ENCODE results near the gene SSUH2. TPM values are rescaled to one million over a fixed set of nuclear protein-coding genes. Genes with fewer than 3 reads are reported as not detected.
A peak's percentile ranks its signal among the peaks of the same experiment; 100 is the strongest.

Gene SSUH2
- total RNA-seq, 6 donors from 2014 or later: 0.22 to 0.79 TPM; not detected in 4

DNA sequence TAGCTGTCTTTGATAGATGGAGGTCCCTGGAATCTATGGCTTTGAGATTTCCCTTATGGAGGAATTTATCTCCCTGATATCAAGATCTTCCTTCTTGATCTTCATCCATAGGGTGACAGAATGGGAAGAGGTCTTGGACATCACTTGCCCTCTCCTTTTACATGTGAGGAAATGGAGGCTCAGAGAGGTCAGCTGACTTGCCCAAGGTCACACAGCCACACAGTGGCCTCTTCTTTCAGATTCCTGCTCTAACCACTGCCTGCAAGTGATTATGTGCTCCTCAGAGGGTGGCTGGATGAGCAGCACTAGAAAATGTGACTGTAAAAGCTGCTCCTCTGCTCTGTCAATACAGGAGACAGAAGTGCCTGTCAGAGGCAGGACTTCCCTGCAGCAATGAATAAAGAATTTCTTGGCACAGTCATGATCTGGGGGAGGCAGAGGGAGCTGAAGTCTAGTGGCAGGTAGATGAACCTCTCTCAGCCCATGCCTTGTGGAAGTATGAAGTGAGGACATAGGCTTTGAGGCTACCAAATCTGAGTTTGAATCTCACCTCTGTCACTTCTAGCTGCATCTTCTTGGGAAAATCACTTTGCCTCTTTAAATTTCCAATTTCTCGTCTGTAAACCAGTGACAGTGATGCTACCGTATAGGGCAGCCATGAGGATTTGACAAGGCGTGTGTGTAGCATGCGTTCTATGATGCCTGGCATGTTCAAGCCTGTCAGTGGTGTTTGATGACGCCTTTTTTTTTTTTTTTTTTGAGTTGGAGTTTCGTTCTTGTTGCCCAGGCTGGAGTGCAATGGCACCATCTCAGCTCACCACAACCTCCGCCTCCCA lies 12.0 kb downstream of the SSUH2 start:
- no peak overlapping the region for H3K4me3 ChIP-seq
- H3K27ac ChIP-seq: no peak overlapping the region
- no peaks in the 10 kb centered on the region for H3K27me3 ChIP-seq
- H3K4me1 ChIP-seq: peaks cover 0 to 5% (median 0%) of the 10 kb centered on the region in 4 donors
- ATAC-seq (ENCODE audit: low FRiP score in 2 of 2): no peak
- WGBS, 2 donors: 83 to 89% methylated on average over 7 of the region's 7 CpGs
- H3K36me3 ChIP-seq: no peaks in the 10 kb centered on the region
- no peaks in the 10 kb centered on the region for H3K9me3 ChIP-seq
- TF ChIP-seq EP300 (IDR thresholded peaks at IDR 0.05) (no peak), POLR2AphosphoS5 (IDR thresholded peaks at IDR 0.05) (no peak), POLR2A (IDR thresholded peaks at IDR 0.05) (no peak)
- TF ChIP-seq, protein P1, sequence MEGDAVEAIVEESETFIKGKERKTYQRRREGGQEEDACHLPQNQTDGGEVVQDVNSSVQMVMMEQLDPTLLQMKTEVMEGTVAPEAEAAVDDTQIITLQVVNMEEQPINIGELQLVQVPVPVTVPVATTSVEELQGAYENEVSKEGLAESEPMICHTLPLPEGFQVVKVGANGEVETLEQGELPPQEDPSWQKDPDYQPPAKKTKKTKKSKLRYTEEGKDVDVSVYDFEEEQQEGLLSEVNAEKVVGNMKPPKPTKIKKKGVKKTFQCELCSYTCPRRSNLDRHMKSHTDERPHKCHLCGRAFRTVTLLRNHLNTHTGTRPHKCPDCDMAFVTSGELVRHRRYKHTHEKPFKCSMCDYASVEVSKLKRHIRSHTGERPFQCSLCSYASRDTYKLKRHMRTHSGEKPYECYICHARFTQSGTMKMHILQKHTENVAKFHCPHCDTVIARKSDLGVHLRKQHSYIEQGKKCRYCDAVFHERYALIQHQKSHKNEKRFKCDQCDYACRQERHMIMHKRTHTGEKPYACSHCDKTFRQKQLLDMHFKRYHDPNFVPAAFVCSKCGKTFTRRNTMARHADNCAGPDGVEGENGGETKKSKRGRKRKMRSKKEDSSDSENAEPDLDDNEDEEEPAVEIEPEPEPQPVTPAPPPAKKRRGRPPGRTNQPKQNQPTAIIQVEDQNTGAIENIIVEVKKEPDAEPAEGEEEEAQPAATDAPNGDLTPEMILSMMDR (IDR thresholded peaks at IDR 0.05): no peak
- no peak for DNase-seq

DNA sequence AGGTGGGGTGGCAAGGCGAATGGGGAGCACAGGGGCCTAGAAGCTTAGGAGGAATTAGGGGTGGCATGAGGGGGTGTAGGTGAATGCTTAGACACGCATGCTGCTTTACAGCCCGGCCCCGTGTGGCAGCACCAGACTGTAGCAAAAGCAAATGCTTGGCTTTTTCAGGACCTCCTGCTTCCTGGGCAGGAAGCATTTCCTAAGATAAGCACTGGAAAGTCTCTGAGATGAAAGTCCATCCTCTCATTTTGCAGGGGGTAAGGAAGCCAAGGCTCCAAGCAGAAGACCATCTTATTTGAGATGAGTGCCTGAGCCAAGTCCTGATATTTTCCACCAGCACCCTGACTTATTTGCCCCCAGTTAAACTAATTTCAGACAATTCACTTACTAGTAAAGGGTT lies 12.9 kb downstream of the SSUH2 start:
- DNase-seq: no peak
- Histone ChIP-seq H3K9me3 (no peaks in the 10 kb centered on the region), H3K27me3 (no peaks in the 10 kb centered on the region), H3K27ac (no peak overlapping the region), H3K4me1 (peaks cover 0 to 5% (median 0%) of the 10 kb centered on the region in 4 donors), H3K4me3 (no peak overlapping the region), H3K36me3 (no peaks in the 10 kb centered on the region)
- WGBS, 2 donors: 66 to 72% methylated on average over 4 of the region's 4 CpGs
- ATAC-seq (ENCODE audit: low FRiP score in 2 of 2): no peak
- TF ChIP-seq, protein P1 (IDR thresholded peaks at IDR 0.05): no peak
- TF ChIP-seq POLR2AphosphoS5 (IDR thresholded peaks at IDR 0.05): no peak
- TF ChIP-seq POLR2A (IDR thresholded peaks at IDR 0.05): no peak
- no peak for TF ChIP-seq EP300 (IDR thresholded peaks at IDR 0.05)

DNA sequence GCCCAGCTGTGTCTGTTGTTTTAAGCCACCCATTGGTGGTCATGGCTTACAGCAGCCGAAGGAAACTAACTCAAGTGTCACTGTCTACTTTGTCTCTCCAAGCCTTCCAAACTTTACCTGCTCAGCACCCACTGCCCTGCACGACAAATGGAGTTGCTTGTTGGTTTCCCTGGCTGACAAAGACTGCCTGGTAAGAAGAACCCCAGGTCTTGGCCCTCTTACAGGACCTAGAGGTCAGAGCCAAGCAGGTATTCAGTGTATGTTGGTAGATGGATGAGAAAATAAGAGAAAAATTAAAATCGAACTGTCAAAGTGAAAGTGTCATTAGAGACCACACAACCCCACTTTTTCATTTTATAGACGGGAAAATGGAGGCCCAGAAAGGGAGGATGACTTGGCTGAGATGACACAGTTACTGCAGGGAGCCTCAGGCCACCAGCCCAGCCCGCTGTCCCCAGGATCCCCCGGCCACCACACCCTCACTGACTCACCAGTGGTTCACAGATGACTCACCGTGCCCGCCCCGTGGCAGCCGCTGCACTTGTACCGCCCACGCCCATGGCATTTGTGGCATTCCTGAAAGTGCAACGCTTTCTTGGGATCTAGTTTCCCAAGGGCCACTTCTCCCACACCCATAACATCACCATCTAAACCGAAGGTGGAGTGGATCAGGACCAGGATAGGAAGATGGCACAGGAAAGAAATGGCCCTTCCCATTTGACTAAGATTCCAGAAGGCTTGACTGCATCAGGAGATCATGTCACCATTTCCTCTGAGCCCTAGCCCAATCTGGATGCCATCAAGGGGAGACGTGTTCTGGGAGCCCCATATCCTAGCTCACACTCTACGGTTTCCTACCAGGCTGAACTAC lies 15.2 kb downstream of the SSUH2 start:
- Histone ChIP-seq H3K27me3 (no peaks in the 10 kb centered on the region), H3K27ac (no peak overlapping the region), H3K4me3 (no peak overlapping the region), H3K4me1 (peaks cover 0 to 5% (median 0%) of the 10 kb centered on the region in 4 donors), H3K9me3 (no peaks in the 10 kb centered on the region), H3K36me3 (no peaks in the 10 kb centered on the region)
- 68 to 77% methylated on average over 16 of the region's 16 CpGs for WGBS, 2 donors
- ATAC-seq (ENCODE audit: low FRiP score in 2 of 2) (peak; percentile 72 to 74), DNase-seq (peak; percentile 83 to 86)
- TF ChIP-seq EP300 (IDR thresholded peaks at IDR 0.05) (peak in 2 of 4 donors; percentile 19 to 87), POLR2A (IDR thresholded peaks at IDR 0.05) (no peak), POLR2AphosphoS5 (IDR thresholded peaks at IDR 0.05) (peak in 1 of 2 donors; percentile 59)
- TF ChIP-seq, protein P1 (IDR thresholded peaks at IDR 0.05): no peak

DNA sequence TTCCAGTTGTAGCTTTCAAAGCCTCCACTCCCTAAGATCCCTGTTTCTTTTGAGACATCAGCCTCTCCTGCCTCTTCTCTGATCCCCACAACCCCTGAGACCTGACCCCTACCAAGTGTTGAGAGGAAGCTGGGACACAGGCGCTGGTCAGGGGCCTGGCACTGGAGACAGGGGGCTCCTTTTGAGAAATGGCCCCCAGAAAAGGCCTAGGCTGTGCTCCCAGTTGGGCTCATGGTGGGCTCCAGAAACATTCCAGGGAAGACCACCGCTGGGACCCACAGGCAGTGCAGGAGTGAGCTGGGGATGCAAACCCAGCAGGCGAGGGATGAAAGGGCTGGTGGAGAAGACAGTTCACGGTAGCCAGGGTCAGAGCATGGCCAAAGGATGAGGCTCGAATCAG lies 16.6 kb downstream of the SSUH2 start:
- Histone ChIP-seq H3K27ac (no peak overlapping the region), H3K4me3 (no peak overlapping the region), H3K4me1 (peaks cover 5 to 10% (median 5%) of the 10 kb centered on the region in 4 donors), H3K27me3 (no peaks in the 10 kb centered on the region), H3K9me3 (no peaks in the 10 kb centered on the region), H3K36me3 (no peaks in the 10 kb centered on the region)
- TF ChIP-seq, protein P1 (IDR thresholded peaks at IDR 0.05): no peak
- TF ChIP-seq EP300 (IDR thresholded peaks at IDR 0.05) (no peak), POLR2AphosphoS5 (IDR thresholded peaks at IDR 0.05) (no peak), POLR2A (IDR thresholded peaks at IDR 0.05) (no peak)
- WGBS, 2 donors: 95 to 100% methylated on average over 5 of the region's 5 CpGs
- ATAC-seq (ENCODE audit: low FRiP score in 2 of 2): no peak
- no peak for DNase-seq
